ENCODE results near the gene RPS21. TPM values are rescaled to one million over a fixed set of nuclear protein-coding genes. Genes with fewer than 3 reads are reported as not detected.

The RPS21 gene
- total and polyA plus RNA-seq, 10 of the 15 experiments (the other 5 are each of a cell fraction or from before 2014, with no cell fraction given): 1,474 to 4,987 (median 2,439) TPM

- Histone ChIP-seq H3K27ac (ENCODE audit: control insufficient read depth, insufficient read depth) (no peak overlapping the region), H3K9ac (ENCODE audit: control insufficient read depth, insufficient read depth, low read length) (no peak overlapping the region), H2AFZ (ENCODE audit: control insufficient read depth, low read depth, low read length) (no peak overlapping the region), H3K36me3 (ENCODE audit: control insufficient read depth in 2 of 2, insufficient read depth in 2 of 2, low read length in 1 of 2) (no peaks in the 10 kb centered on the region), H3K4me2 (ENCODE audit: control insufficient read depth, insufficient read depth) (no peak overlapping the region), H3K79me2 (ENCODE audit: control insufficient read depth, insufficient read depth, low read length) (no peaks in the 10 kb centered on the region), H4K20me1 (ENCODE audit: control insufficient read depth, insufficient read depth) (no peaks in the 10 kb centered on the region), H3K4me3 (no peak overlapping the region), H3K9me3 (replicated peaks; ENCODE audit: control insufficient read depth, insufficient read depth, low read length) (no peaks in the 10 kb centered on the region), H3K4me1 (ENCODE audit: control insufficient read depth, insufficient read depth, low read length) (peaks cover 5% of the 10 kb centered on the region), H3K27me3 (replicated peaks in 1 of 2; ENCODE audit: control insufficient read depth in 2 of 2, insufficient read depth in 2 of 2, low read length in 1 of 2) (peaks cover 4 to 15% of the 10 kb centered on the region in 2 experiments)
- 19% methylated on average over 22 of the region's 28 CpGs for WGBS (ENCODE audit: insufficient coverage, insufficient replicate concordance, low lambda C conversion rate, missing lambda C conversion rate)
- TF ChIP-seq RUNX3 (IDR thresholded peaks at IDR 0.05; ENCODE audit: low read length) (no peak), USF1 (IDR thresholded peaks at IDR 0.05; ENCODE audit: borderline replicate concordance, extremely low read length, insufficient read depth, low read depth, low read length) (no peak), CTCF (IDR thresholded peaks at IDR 0.05 in 2 of 3, conservative IDR thresholded peaks at IDR 0.05 in 1 of 3; ENCODE audit: control insufficient read depth in 2 of 3, extremely low read depth in 1 of 3, insufficient read depth in 1 of 3, low read depth in 3 of 3, low read length in 3 of 3) (peak; percentile 4 to 38 (median 15); a peak in 3 of 6 replicates), HCFC1 (IDR thresholded peaks at IDR 0.05; ENCODE audit: low read length) (no peak)
- BruUV-seq (replicated peaks): no TSS peak
- ChIA-PET RAD21 (ENCODE audit: unreplicated experiment) (no interaction called here), CTCF (interaction anchor here (1.1 kb wide), 1 partner anchor 67 kb away, joined by 3 read pairs; no protein-coding TSS in a partner anchor), POLR2A (no interaction called here), SMC1A (ENCODE audit: uncharacterized antibody, unreplicated experiment) (no interaction called here)
- FAIRE-seq (no peak), ATAC-seq (peak; percentile 53), DNase-seq (ENCODE audit: low read depth, low spot score) (no peak)
- in situ Hi-C loops (cut with MboI) (no loop called here), intact Hi-C loops (cut with micrococcal nuclease; ENCODE audit: unreplicated experiment) (no loop called here)
Observed at GRCh38 chr20:62368976-62369814, 17.7 kb upstream of the RPS21 start.
